HG03159 (cell line): Measurements from ENCODE around the gene ARAP3.
A peak's percentile ranks its signal among the peaks of the same experiment; 100 is the strongest.

Source experiments
- ATAC-seq: cut with Tn5 transposase; IDR thresholded peaks from one replicate; pipeline ENCODE4 v1.9.1; 2021; ENCODE audit warnings: mild to moderate bottlenecking, moderate library complexity; ENCODE audit not compliant: unreplicated experiment

The ARAP3 gene

GRCh38 chr5:141672071-141672840, 9.8 kb downstream of the ARAP3 start:
- ATAC-seq, result no peak

- ATAC-seq, result no peak
Measured at GRCh38 chr5:141669520-141669919, 12.5 kb downstream of the ARAP3 start.

GRCh38 chr5:141668601-141669265, 13.3 kb downstream of the ARAP3 start:
- no peak for ATAC-seq

- ATAC-seq, result no peak
Measured at GRCh38 chr5:141665995-141666940, 15.8 kb downstream of the ARAP3 start.

GRCh38 chr5:141664733-141665461, 17.1 kb downstream of the ARAP3 start:
- ATAC-seq, result peak; percentile 91

GRCh38 chr5:141663506-141663905, 18.5 kb downstream of the ARAP3 start:
- no peak for ATAC-seq

- no peak for ATAC-seq
Measured at GRCh38 chr5:141662028-141662427, 20.0 kb downstream of the ARAP3 start.

- ATAC-seq, result no peak
Measured at GRCh38 chr5:141657937-141658545, 24.0 kb downstream of the ARAP3 start.

- ATAC-seq, result no peak
Measured at GRCh38 chr5:141657404-141657803, 24.6 kb downstream of the ARAP3 start.

GRCh38 chr5:141656396-141656795, 25.6 kb downstream of the ARAP3 start:
- no peak for ATAC-seq

- no peak for ATAC-seq
Measured at GRCh38 chr5:141655020-141655419, 27.0 kb downstream of the ARAP3 start.

- no peak for ATAC-seq
Measured at GRCh38 chr5:141654298-141654697, 27.7 kb downstream of the ARAP3 start.

- ATAC-seq, result no peak
Measured at GRCh38 chr5:141651728-141652105, 30.3 kb downstream of the ARAP3 start.

GRCh38 chr5:141650851-141651727, 30.9 kb downstream of the ARAP3 start, which contains the start of gene FCHSD1:
FCHSD1 (minus strand) TSS chr5:141651418; CDS start chr5:141651368, 50 bp downstream.
- ATAC-seq, result peak; percentile 93

- no peak for ATAC-seq
Measured at GRCh38 chr5:141649972-141650371, 32.1 kb downstream of the ARAP3 start.

- ATAC-seq, result no peak
Measured at GRCh38 chr5:141649056-141649688, 32.9 kb downstream of the ARAP3 start.

GRCh38 chr5:141647851-141648250, 34.2 kb downstream of the ARAP3 start:
- no peak for ATAC-seq

GRCh38 chr5:141647242-141647641, 34.8 kb downstream of the ARAP3 start:
- no peak for ATAC-seq

- ATAC-seq, result no peak
Measured at GRCh38 chr5:141646026-141646425, 36.0 kb downstream of the ARAP3 start.
